HEK293 (cell line): Measurements from ENCODE around the gene CDKN2D.

Source experiments
- CTCF ChIA-PET: fragments of 350-600 bp; formaldehyde crosslinking; extraction: SDS; loops from one replicate; lab custom pipeline; 2021; ENCODE audit warnings: antibody characterized with exemption; lab: Yijun Ruan, JAX
- POLR2A ChIA-PET: fragments of 300-600 bp; formaldehyde crosslinking; extraction: SDS; loops from one replicate; lab custom pipeline; 2020; ENCODE audit warnings: antibody characterized with exemption, inconsistent platforms; lab: Yijun Ruan, JAX
- H3K27ac ChIP-seq: fragments of 200-500 bp; sonication (Bioruptor generic); 2 replicates; pipeline ENCODE4 v1.5.1; 2014; ENCODE audit warnings: low read depth, low read length, control low read depth, inconsistent platforms; ENCODE audit errors: extremely low read depth
- H3K36me3 ChIP-seq, 2 experiments: fragments of 200-500 bp in 1 of 2; sonication (Bioruptor generic) in 1 of 2; 1 replicate in 1 of 2; 2 replicates in 1 of 2; pipeline ENCODE4 v1.5.1; 2014 to 2017; ENCODE audit warnings: inconsistent platforms in 2 of 2, low read length in 2 of 2; ENCODE audit not compliant: control insufficient read depth in 2 of 2, insufficient read depth in 1 of 2
- H3K4me1 ChIP-seq: fragments of 200-500 bp; sonication (Bioruptor generic); 2 replicates; pipeline ENCODE4 v1.5.1; 2014; ENCODE audit warnings: mild to moderate bottlenecking, low read length, inconsistent platforms; ENCODE audit not compliant: control insufficient read depth, insufficient read depth
- H3K4me3 ChIP-seq: 2 replicates; pipeline ENCODE4 v1.5.1; 2011; ENCODE audit warnings: low read depth, mild to moderate bottlenecking, control low read depth, low read length, moderate library complexity
- H3K9me3 ChIP-seq: fragments of 200-500 bp; sonication (Bioruptor generic); 2 replicates; pipeline ENCODE4 v1.5.1; 2014; ENCODE audit warnings: low read depth, low read length, inconsistent platforms; ENCODE audit not compliant: control insufficient read depth, insufficient read depth
- BCL11A ChIP-seq: fragments of 450-650 bp; formaldehyde crosslinking; IDR thresholded peaks from 2 replicates; pipeline ENCODE4 v1.5.1; 2016; ENCODE audit warnings: low read depth, missing biosample characterization, missing genetic modification characterization
- ELK4 ChIP-seq: IDR thresholded peaks from 2 replicates; pipeline ENCODE4 v1.6.1; 2011; ENCODE audit warnings: mild to moderate bottlenecking, low read depth, low read length, borderline replicate concordance
- FEZF1 ChIP-seq: fragments of 450-650 bp; formaldehyde crosslinking; IDR thresholded peaks from 2 replicates; pipeline ENCODE4 v1.5.1; 2016; ENCODE audit warnings: missing biosample characterization, missing genetic modification characterization
- GFI1B ChIP-seq: fragments of 450-650 bp; formaldehyde crosslinking; IDR thresholded peaks from 2 replicates; pipeline ENCODE4 v1.5.1; 2016; ENCODE audit warnings: missing biosample characterization, missing genetic modification characterization
- GLI4 ChIP-seq: fragments of 450-650 bp; formaldehyde crosslinking; IDR thresholded peaks from 2 replicates; pipeline ENCODE4 v1.5.1; 2016; ENCODE audit warnings: missing biosample characterization, missing genetic modification characterization
- GLIS1 ChIP-seq: fragments of 450-650 bp; formaldehyde crosslinking; IDR thresholded peaks from 2 replicates; pipeline ENCODE4 v1.5.1; 2016; ENCODE audit warnings: missing biosample characterization, missing genetic modification characterization
- MYNN ChIP-seq: fragments of 450-650 bp; formaldehyde crosslinking; IDR thresholded peaks from 2 replicates; pipeline ENCODE4 v1.5.1; 2016; ENCODE audit warnings: missing biosample characterization, missing genetic modification characterization, borderline replicate concordance
- PRDM1 ChIP-seq: fragments of 450-650 bp; formaldehyde crosslinking; IDR thresholded peaks from 2 replicates; pipeline ENCODE4; 2016; ENCODE audit warnings: missing biosample characterization, missing genetic modification characterization
- RBAK ChIP-seq: fragments of 450-650 bp; formaldehyde crosslinking; IDR thresholded peaks from 2 replicates; pipeline ENCODE4 v1.5.1; 2016; ENCODE audit warnings: missing biosample characterization, missing genetic modification characterization
- REPIN1 ChIP-seq: fragments of 450-650 bp; formaldehyde crosslinking; IDR thresholded peaks from 2 replicates; pipeline ENCODE4 v1.5.1; 2017; ENCODE audit warnings: missing biosample characterization, missing genetic modification characterization, low read depth
- ZFP3 ChIP-seq: fragments of 450-650 bp; formaldehyde crosslinking; IDR thresholded peaks from 2 replicates; pipeline ENCODE4 v1.5.1; 2016; ENCODE audit warnings: low read depth, missing biosample characterization, missing genetic modification characterization
- ZNF121 ChIP-seq: fragments of 450-650 bp; formaldehyde crosslinking; IDR thresholded peaks from 2 replicates; pipeline ENCODE4 v1.5.1; 2016; ENCODE audit warnings: missing biosample characterization, missing genetic modification characterization
- ZNF157 ChIP-seq: fragments of 450-650 bp; formaldehyde crosslinking; IDR thresholded peaks from 2 replicates; pipeline ENCODE4 v1.5.1; 2016; ENCODE audit warnings: missing biosample characterization, missing genetic modification characterization
- ZNF175 ChIP-seq: fragments of 450-650 bp; formaldehyde crosslinking; IDR thresholded peaks from 2 replicates; pipeline ENCODE4 v1.5.1; 2016; ENCODE audit warnings: missing biosample characterization, missing genetic modification characterization
- ZNF19 ChIP-seq: fragments of 450-650 bp; formaldehyde crosslinking; IDR thresholded peaks from 2 replicates; pipeline ENCODE4; 2016; ENCODE audit warnings: missing biosample characterization, missing genetic modification characterization, low read depth
- ZNF311 ChIP-seq: fragments of 450-650 bp; formaldehyde crosslinking; IDR thresholded peaks from 2 replicates; pipeline ENCODE4 v1.5.1; 2017; ENCODE audit warnings: missing biosample characterization, missing genetic modification characterization, borderline replicate concordance
- ZNF549 ChIP-seq: fragments of 450-650 bp; IDR thresholded peaks from 2 replicates; pipeline ENCODE4 v1.5.1; 2018; ENCODE audit warnings: missing biosample characterization, missing genetic modification characterization, mild to moderate bottlenecking, inconsistent platforms, moderate library complexity
- ZNF558 ChIP-seq: fragments of 450-650 bp; formaldehyde crosslinking; IDR thresholded peaks from 2 replicates; pipeline ENCODE4 v1.5.1; 2016; ENCODE audit warnings: missing biosample characterization, missing genetic modification characterization
- ZNF623 ChIP-seq: fragments of 450-650 bp; formaldehyde crosslinking; IDR thresholded peaks from 2 replicates; pipeline ENCODE4 v1.5.1; 2016; ENCODE audit warnings: missing biosample characterization, missing genetic modification characterization
- ZNF629 ChIP-seq: fragments of 450-650 bp; formaldehyde crosslinking; IDR thresholded peaks from 2 replicates; pipeline ENCODE4 v1.5.1; 2017; ENCODE audit warnings: missing biosample characterization, missing genetic modification characterization
- ZNF747 ChIP-seq: fragments of 450-650 bp; formaldehyde crosslinking; IDR thresholded peaks from 2 replicates; pipeline ENCODE4 v1.5.1; 2016; ENCODE audit warnings: missing biosample characterization, missing genetic modification characterization
- ZNF768 ChIP-seq: fragments of 450-650 bp; formaldehyde crosslinking; IDR thresholded peaks from 2 replicates; pipeline ENCODE4 v1.5.1; 2018; ENCODE audit warnings: missing biosample characterization, mild to moderate bottlenecking, missing genetic modification characterization
- ZNF777 ChIP-seq: fragments of 450-650 bp; formaldehyde crosslinking; IDR thresholded peaks from 2 replicates; pipeline ENCODE4 v1.5.1; 2017; ENCODE audit warnings: missing biosample characterization, missing genetic modification characterization, borderline replicate concordance

Gene CDKN2D

GRCh38 chr19:10550336-10550735 is 18.4 kb downstream of the CDKN2D start:
- POLR2A ChIA-PET, result no interaction called here
- no peak overlapping the region for H3K4me3 ChIP-seq
- no peak overlapping the region for H3K27ac ChIP-seq
- CTCF ChIA-PET, result interaction anchor here (4.0 kb wide), 1 partner anchor 9 kb away, joined by 16 read pairs; no protein-coding TSS in a partner anchor
- no peaks in the 10 kb centered on the region for H3K4me1 ChIP-seq
- TF ChIP-seq GLI4 (no peak), ZNF623 (peak; percentile 96), ZFP3 (tag by site-specific recombination) (no peak)
- H3K36me3 ChIP-seq, result peaks cover 17 to 83% of the 10 kb centered on the region in 2 experiments; a peak in 2 of 3 replicates
- no peaks in the 10 kb centered on the region for H3K9me3 ChIP-seq

DNA sequence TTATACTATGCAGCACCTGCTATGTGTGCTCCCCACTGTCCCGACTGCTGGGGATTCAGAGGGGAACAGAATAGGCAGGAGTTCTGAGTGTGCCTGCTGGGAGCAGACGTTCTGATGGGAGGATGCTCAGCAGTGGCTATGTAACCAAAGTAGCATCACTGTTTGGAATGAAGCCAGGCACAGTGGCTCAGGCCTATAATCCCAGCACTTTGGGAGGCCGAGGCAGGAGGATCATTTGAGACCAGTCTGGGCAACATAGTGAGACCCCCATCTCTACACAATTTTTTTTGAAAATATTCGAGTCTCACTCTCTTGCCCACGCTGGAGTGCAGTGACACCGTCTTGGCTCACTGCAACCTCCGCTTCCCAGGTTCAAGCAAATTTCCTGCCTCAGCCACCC is 19.0 kb downstream of the CDKN2D start:
- Histone ChIP-seq H3K36me3 (peaks cover 17 to 77% of the 10 kb centered on the region in 2 experiments; a peak in 2 of 3 replicates), H3K9me3 (no peaks in the 10 kb centered on the region), H3K4me3 (no peak overlapping the region), H3K27ac (no peak overlapping the region), H3K4me1 (no peaks in the 10 kb centered on the region)
- peak; percentile 68 for TF ChIP-seq GLIS1 (tag by site-specific recombination)
- no peak for TF ChIP-seq FEZF1 (tag by site-specific recombination)
- TF ChIP-seq ZNF121 (tag by site-specific recombination), result peak; percentile 73
- ChIA-PET CTCF (interaction anchor here (0.6 to 4.0 kb wide), 2 partner anchors 8 to 101 kb away, joined by 3 to 16 read pairs; no protein-coding TSS in a partner anchor), POLR2A (no interaction called here)

- no peaks in the 10 kb centered on the region for H3K4me1 ChIP-seq
- no peak for TF ChIP-seq ZNF19 (tag by site-specific recombination)
- no peak for TF ChIP-seq ELK4
- no peak for TF ChIP-seq ZNF558
- TF ChIP-seq REPIN1 (tag by site-specific recombination), result no peak
- TF ChIP-seq ZNF629 (tag by site-specific recombination), result no peak
- no peak for TF ChIP-seq PRDM1 (tag by site-specific recombination)
- TF ChIP-seq GFI1B, result no peak
- no peak for TF ChIP-seq ZNF175
- no peak for TF ChIP-seq BCL11A (tag by site-specific recombination)
- no peak for TF ChIP-seq FEZF1 (tag by site-specific recombination)
- TF ChIP-seq ZNF777, result no peak
- TF ChIP-seq ZNF157 (tag by site-specific recombination), result no peak
- TF ChIP-seq ZNF311 (tag by site-specific recombination), result no peak
- no peak for TF ChIP-seq ZNF549
- no peak for TF ChIP-seq RBAK (tag by site-specific recombination)
- no peak for TF ChIP-seq ZNF768
- no peak for TF ChIP-seq MYNN (tag by site-specific recombination)
- TF ChIP-seq ZNF747, result no peak
- H3K9me3 ChIP-seq, result no peaks in the 10 kb centered on the region
- H3K4me3 ChIP-seq, result no peak overlapping the region
- POLR2A ChIA-PET, result no interaction called here
- peaks cover 17 to 68% of the 10 kb centered on the region in 2 experiments; a peak in 2 of 3 replicates for H3K36me3 ChIP-seq
- no peak overlapping the region for H3K27ac ChIP-seq
- CTCF ChIA-PET, result interaction anchor here (0.5 to 0.7 kb wide), 3 partner anchors 11 to 836 kb away, joined by 3 to 5 read pairs (median 4); no protein-coding TSS in a partner anchor
Observed at GRCh38 chr19:10548746-10549276, 20.0 kb downstream of the CDKN2D start.
